ENCODE data around the gene MAPK1IP1L.
"Not testable (repeated sequence)": the region's sequence is repeated elsewhere in the genome, so short reads cannot be mapped to it uniquely, and the experiment has no call there.

The MAPK1IP1L gene

GRCh38 chr14:55054098-55054497 is 2.7 kb downstream of the MAPK1IP1L start:
- DNase-seq (ENCODE audit: low read depth): no peak
- no peak overlapping the region for H3K4me3 ChIP-seq (ENCODE audit: low read length)
- TF ChIP-seq CTCF (conservative IDR thresholded peaks at IDR 0.05; ENCODE audit: low read length): no peak

GRCh38 chr14:55057919-55058318 is 6.5 kb downstream of the MAPK1IP1L start:
- TF ChIP-seq CTCF (conservative IDR thresholded peaks at IDR 0.05; ENCODE audit: low read length): no peak
- no peak overlapping the region for H3K4me3 ChIP-seq (ENCODE audit: low read length)
- no peak for DNase-seq (ENCODE audit: low read depth)

- no peak overlapping the region for H3K4me3 ChIP-seq (ENCODE audit: low read length)
- TF ChIP-seq CTCF (conservative IDR thresholded peaks at IDR 0.05; ENCODE audit: low read length): no peak
- no peak for DNase-seq (ENCODE audit: low read depth)
Measured at GRCh38 chr14:55059333-55059732, 7.9 kb downstream of the MAPK1IP1L start.

GRCh38 chr14:55062517-55063351 is 11.3 kb downstream of the MAPK1IP1L start:
- TF ChIP-seq CTCF (conservative IDR thresholded peaks at IDR 0.05; ENCODE audit: low read length): no peak
- DNase-seq (ENCODE audit: low read depth): no peak
- H3K4me3 ChIP-seq (ENCODE audit: low read length): no peak overlapping the region

GRCh38 chr14:55064896-55065295 is 13.4 kb downstream of the MAPK1IP1L start:
- H3K4me3 ChIP-seq (ENCODE audit: low read length); DNase-seq (ENCODE audit: low read depth): not testable (repeated sequence)

GRCh38 chr14:55065411-55065810 is 14.0 kb downstream of the MAPK1IP1L start:
- no peak for TF ChIP-seq CTCF (conservative IDR thresholded peaks at IDR 0.05; ENCODE audit: low read length)
- no peak overlapping the region for H3K4me3 ChIP-seq (ENCODE audit: low read length)
- no peak for DNase-seq (ENCODE audit: low read depth)

- no peak overlapping the region for H3K4me3 ChIP-seq (ENCODE audit: low read length)
- DNase-seq (ENCODE audit: low read depth): no peak
- no peak for TF ChIP-seq CTCF (conservative IDR thresholded peaks at IDR 0.05; ENCODE audit: low read length)
Measured at GRCh38 chr14:55066223-55066622, 14.8 kb downstream of the MAPK1IP1L start.
